Measurements from ENCODE around the gene SLC39A11. TPM values are rescaled to one million over a fixed set of nuclear protein-coding genes. Genes with fewer than 3 reads are reported as not detected.
A peak's percentile ranks its signal among the peaks of the same experiment; 100 is the strongest.

The SLC39A11 gene
- total RNA-seq, 4 donors from 2014 or later, result 45.2 to 59.5 (median 49.2) TPM

DNA sequence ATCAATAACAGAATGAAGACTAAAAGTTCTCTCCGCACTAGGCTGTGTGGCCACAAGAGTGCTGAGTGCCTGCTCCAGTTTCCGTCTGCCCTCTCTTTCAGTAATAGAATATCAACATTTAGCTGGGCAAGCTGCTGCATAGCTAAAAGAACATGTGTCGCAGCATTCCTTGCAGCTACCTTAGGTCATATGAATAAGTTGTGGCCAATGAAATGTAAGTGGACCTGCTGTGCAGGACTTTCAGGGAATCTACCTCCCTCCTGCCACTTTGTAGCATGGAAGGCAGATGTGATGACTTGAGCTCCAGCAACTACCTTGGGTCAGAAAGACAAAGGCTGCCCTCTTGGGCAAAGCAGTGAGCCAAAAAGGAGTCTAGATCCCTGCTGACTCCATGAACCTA, 25.4 kb downstream of the SLC39A11 start:
- Histone ChIP-seq H3K9me3 (no peaks in the 10 kb centered on the region), H3K27me3 (no peaks in the 10 kb centered on the region), H3K27ac (no peak overlapping the region), H3K4me3 (no peak overlapping the region), H3K36me3 (no peaks in the 10 kb centered on the region), H3K4me1 (peaks cover 58% of the 10 kb centered on the region)
- TF ChIP-seq POLR2A (IDR thresholded peaks at IDR 0.05) (no peak), POLR2AphosphoS5 (IDR thresholded peaks at IDR 0.05) (no peak), EP300 (IDR thresholded peaks at IDR 0.05) (no peak), CTCF (IDR thresholded peaks at IDR 0.05) (no peak)
- no peak for DNase-seq (ENCODE audit: low spot score in 2 of 2)
- 88% methylated on average over 3 of the region's 3 CpGs for WGBS

- H3K27me3 ChIP-seq, result no peaks in the 10 kb centered on the region
These were observed 26.2 kb downstream of the SLC39A11 start for GRCh38 chr17:73066148-73066884.

DNA sequence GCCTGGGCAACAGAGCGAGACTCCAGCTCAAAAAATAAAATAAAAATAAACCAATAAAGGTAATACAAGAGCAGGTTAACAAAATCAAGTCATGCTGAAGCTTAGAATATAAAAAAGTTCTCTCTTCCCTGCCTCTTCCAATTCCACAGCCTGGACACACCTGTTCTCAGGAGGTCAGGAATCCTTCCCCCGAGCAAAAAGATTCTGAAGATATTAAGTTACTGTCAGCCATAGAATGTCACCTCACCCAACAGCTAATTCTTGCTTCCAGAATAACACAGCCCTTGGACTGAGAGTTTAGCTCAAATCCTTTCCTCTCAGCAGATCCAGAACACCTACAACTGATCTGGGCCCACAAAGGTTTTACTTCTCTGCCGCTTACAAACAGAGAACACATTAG, 27.1 kb downstream of the SLC39A11 start:
- no peak overlapping the region for H3K4me3 ChIP-seq
- H3K27ac ChIP-seq, result no peak overlapping the region
- DNase-seq (ENCODE audit: low spot score in 2 of 2), result no peak
- no peak for TF ChIP-seq POLR2AphosphoS5 (IDR thresholded peaks at IDR 0.05)
- no peak for TF ChIP-seq POLR2A (IDR thresholded peaks at IDR 0.05)
- TF ChIP-seq EP300 (IDR thresholded peaks at IDR 0.05), result no peak
- no peak for TF ChIP-seq CTCF (IDR thresholded peaks at IDR 0.05)
- no peaks in the 10 kb centered on the region for H3K36me3 ChIP-seq
- H3K9me3 ChIP-seq, result no peaks in the 10 kb centered on the region
- H3K4me1 ChIP-seq, result peaks cover 45% of the 10 kb centered on the region
- no peaks in the 10 kb centered on the region for H3K27me3 ChIP-seq
- 90% methylated on average over 3 of the region's 3 CpGs for WGBS

More at GRCh38 chr17:73066148-73066884, 26.2 kb downstream of the SLC39A11 start:
- H3K27ac ChIP-seq, result no peak overlapping the region
- no peaks in the 10 kb centered on the region for H3K36me3 ChIP-seq
- no peak for DNase-seq (ENCODE audit: low spot score in 2 of 2)
- H3K4me3 ChIP-seq, result no peak overlapping the region
- 95% methylated on average over 2 of the region's 2 CpGs for WGBS
- peaks cover 54% of the 10 kb centered on the region for H3K4me1 ChIP-seq
- TF ChIP-seq POLR2A (IDR thresholded peaks at IDR 0.05) (no peak), EP300 (IDR thresholded peaks at IDR 0.05) (no peak), POLR2AphosphoS5 (IDR thresholded peaks at IDR 0.05) (no peak), CTCF (IDR thresholded peaks at IDR 0.05) (no peak)
- H3K9me3 ChIP-seq, result no peaks in the 10 kb centered on the region

DNA sequence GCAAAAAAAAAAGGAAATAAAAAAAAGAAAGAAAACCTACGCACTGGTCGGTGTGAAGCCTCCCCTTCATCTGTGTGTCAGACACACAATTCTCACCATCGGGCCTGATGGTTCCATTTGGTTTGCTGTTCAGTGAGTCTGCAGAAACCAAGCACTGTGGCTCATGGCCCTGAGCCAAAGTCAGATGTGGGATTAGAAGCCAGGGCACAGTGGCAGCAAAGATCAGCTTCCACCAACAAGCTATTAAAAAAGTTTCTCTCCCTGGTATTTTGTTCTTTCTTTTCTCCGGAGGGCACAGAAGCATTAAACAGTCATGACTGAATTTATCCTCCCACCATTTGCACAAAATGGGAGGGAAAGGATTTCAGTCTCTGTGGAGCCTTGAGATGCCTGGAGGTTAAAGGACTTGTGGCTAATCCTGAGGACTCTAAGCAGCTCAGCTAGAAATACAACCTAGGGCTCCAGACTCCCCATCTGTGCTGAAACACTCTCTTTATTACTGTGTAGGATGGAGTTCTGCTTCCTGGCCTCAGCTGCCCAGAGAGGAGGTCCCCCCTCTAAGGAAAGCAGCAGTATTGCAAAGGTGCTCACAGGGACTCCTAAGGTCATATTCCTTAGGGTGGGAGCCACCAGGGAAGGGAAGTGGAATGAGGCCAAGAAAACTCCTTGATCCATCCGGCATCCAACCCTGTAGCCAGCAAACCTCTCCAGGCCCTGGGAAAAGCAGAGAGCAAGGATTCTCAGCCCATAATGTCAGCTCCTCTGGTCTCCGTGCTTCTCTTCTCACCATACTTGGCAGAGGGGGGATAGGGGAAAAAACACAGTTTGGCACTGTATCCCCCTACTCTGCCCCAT, 28.2 kb downstream of the SLC39A11 start:
- WGBS, result 55% methylated on average over 6 of the region's 6 CpGs
- Histone ChIP-seq H3K4me1 (peaks cover 34% of the 10 kb centered on the region), H3K4me3 (no peak overlapping the region), H3K27ac (peak overlapping the region; percentile 44), H3K36me3 (no peaks in the 10 kb centered on the region), H3K9me3 (no peaks in the 10 kb centered on the region), H3K27me3 (no peaks in the 10 kb centered on the region)
- DNase-seq (ENCODE audit: low spot score in 2 of 2), result no peak
- TF ChIP-seq CTCF (IDR thresholded peaks at IDR 0.05), result no peak
- no peak for TF ChIP-seq POLR2AphosphoS5 (IDR thresholded peaks at IDR 0.05)
- TF ChIP-seq EP300 (IDR thresholded peaks at IDR 0.05), result no peak
- TF ChIP-seq POLR2A (IDR thresholded peaks at IDR 0.05), result no peak

DNA sequence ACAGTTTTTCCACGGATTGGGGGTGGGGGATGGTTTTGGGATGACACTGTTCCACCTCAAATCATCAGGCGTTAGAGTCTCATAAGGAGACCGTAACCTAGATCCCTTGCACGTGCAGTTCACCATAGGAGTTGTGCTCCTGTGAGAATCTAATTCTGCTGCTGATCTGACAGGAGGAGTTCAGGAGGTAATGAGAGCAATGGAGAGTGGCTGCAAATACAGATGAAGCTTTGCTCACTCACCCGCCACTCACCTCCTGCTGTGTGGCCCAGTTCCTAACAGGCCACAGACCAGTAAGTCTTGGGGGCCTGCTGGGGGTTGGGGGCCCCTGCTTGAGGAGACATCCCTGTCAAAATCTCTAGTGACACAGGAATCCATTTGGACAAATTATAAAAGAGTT, 29.8 kb downstream of the SLC39A11 start:
- Histone ChIP-seq H3K36me3 (no peaks in the 10 kb centered on the region), H3K27me3 (no peaks in the 10 kb centered on the region), H3K4me3 (no peak overlapping the region), H3K27ac (no peak overlapping the region), H3K9me3 (no peaks in the 10 kb centered on the region), H3K4me1 (peaks cover 19% of the 10 kb centered on the region)
- no peak for DNase-seq (ENCODE audit: low spot score in 2 of 2)
- no peak for TF ChIP-seq CTCF (IDR thresholded peaks at IDR 0.05)
- no peak for TF ChIP-seq POLR2AphosphoS5 (IDR thresholded peaks at IDR 0.05)
- TF ChIP-seq EP300 (IDR thresholded peaks at IDR 0.05), result no peak
- no peak for TF ChIP-seq POLR2A (IDR thresholded peaks at IDR 0.05)
- WGBS, result 93% methylated on average over 5 of the region's 5 CpGs
